ENCODE results near the gene ZNF419.

- TF ChIP-seq CTCF (IDR thresholded peaks at IDR 0.05) (peak in 4 of 5 experiments; percentile 7 to 45 (median 34)), POLR2A (IDR thresholded peaks at IDR 0.05) (no peak)
Observed at GRCh38 chr19:57477191-57478008, 10.2 kb upstream of the ZNF419 start, which contains the start of gene ZNF772.
